Thoracic aorta (tissue), 2 donors: Measurements from ENCODE around the gene VWC2. TPM values are rescaled to one million over a fixed set of nuclear protein-coding genes. Genes with fewer than 3 reads are reported as not detected.

Experiments
- ATAC-seq: fragments of 150-250 bp; one replicate; pipeline ENCODE4 v1.8.0; 2017; ENCODE audit warnings: low read depth; ENCODE audit not compliant: insufficient number of reproducible peaks, low FRiP score
- DNase-seq: peaks from one replicate; pipeline ENCODE4 v3.0.0-alpha.2; 2020; ENCODE audit warnings: low spot score
- H3K27ac ChIP-seq, 2 donors: fragments of 200-600 bp; sonication (generic); 1 replicate in 1 of 2; 2 replicates in 1 of 2; pipeline ENCODE4 v1.5.1; 2016; ENCODE audit warnings: mild to moderate bottlenecking in 2 of 2, moderate library complexity in 2 of 2
- H3K27me3 ChIP-seq: fragments of 200-600 bp; sonication (generic); replicated peaks from 2 replicates; pipeline ENCODE4 v1.6.0; 2016; ENCODE audit warnings: mild to moderate bottlenecking; ENCODE audit not compliant: insufficient read depth
- H3K36me3 ChIP-seq: fragments of 200-600 bp; sonication (generic); one replicate; pipeline ENCODE4 v1.5.1; 2016
- H3K4me1 ChIP-seq, 2 donors: fragments of 200-600 bp; sonication (generic); 1 replicate in 1 of 2; 2 replicates in 1 of 2; pipeline versions ENCODE4 v1.5.1 to v1.6.0; 2016; ENCODE audit warnings: low read depth in 2 of 2, mild to moderate bottlenecking in 1 of 2; ENCODE audit not compliant: control insufficient read depth in 1 of 2
- H3K4me3 ChIP-seq: fragments of 200-600 bp; sonication (generic); 2 replicates; pipeline ENCODE4 v1.5.1; 2016; ENCODE audit warnings: mild to moderate bottlenecking
- H3K9me3 ChIP-seq: fragments of 200-600 bp; sonication (generic); 2 replicates; pipeline ENCODE4 v1.5.1; 2016
- total RNA-seq, 2 donors: library from RNA; depleted of rRNA; stranded (reverse); fragments of >200 nt; gene quantifications; one replicate each; pipeline versions ENCODE4 v1.1.0 to v1.2.3, GENCODE V29; 2016
- TF ChIP-seq, protein P1 (sequence below): fragments of 200-600 bp; sonication (generic); IDR thresholded peaks from one replicate; pipeline ENCODE4 v1.5.1; 2019; ENCODE audit warnings: antibody characterized with exemption

Gene VWC2
- total RNA-seq, 2 donors from 2014 or later: 0.14 TPM; not detected in 1

DNA sequence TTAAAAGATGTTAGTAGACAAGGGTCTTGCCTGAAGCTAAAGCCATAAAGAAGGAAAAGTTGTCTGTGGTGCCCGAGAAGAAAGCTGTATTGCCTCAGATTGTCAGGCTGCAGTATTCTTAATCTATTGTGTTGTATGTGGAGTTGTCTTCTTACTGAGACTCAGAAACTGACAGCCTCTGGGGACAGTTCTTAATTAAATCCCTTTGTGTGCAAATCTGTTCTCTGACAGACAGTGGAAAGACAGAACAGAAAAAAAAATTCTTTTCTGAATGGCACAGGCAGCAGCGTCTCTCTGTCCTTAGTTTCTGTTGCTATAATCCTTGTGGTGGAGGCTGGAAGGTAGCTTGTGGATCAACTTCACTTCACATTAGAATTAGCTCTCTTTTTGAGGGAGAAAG, 16.8 kb downstream of the VWC2 start:
- H3K36me3 ChIP-seq: no peaks in the 10 kb centered on the region
- ATAC-seq (no peak), DNase-seq (no peak)
- H3K4me3 ChIP-seq: no peak overlapping the region
- TF ChIP-seq, protein P1, sequence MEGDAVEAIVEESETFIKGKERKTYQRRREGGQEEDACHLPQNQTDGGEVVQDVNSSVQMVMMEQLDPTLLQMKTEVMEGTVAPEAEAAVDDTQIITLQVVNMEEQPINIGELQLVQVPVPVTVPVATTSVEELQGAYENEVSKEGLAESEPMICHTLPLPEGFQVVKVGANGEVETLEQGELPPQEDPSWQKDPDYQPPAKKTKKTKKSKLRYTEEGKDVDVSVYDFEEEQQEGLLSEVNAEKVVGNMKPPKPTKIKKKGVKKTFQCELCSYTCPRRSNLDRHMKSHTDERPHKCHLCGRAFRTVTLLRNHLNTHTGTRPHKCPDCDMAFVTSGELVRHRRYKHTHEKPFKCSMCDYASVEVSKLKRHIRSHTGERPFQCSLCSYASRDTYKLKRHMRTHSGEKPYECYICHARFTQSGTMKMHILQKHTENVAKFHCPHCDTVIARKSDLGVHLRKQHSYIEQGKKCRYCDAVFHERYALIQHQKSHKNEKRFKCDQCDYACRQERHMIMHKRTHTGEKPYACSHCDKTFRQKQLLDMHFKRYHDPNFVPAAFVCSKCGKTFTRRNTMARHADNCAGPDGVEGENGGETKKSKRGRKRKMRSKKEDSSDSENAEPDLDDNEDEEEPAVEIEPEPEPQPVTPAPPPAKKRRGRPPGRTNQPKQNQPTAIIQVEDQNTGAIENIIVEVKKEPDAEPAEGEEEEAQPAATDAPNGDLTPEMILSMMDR: no peak
- no peaks in the 10 kb centered on the region for H3K4me1 ChIP-seq
- no peaks in the 10 kb centered on the region for H3K27me3 ChIP-seq
- H3K27ac ChIP-seq: no peak overlapping the region
- H3K9me3 ChIP-seq: no peaks in the 10 kb centered on the region

DNA sequence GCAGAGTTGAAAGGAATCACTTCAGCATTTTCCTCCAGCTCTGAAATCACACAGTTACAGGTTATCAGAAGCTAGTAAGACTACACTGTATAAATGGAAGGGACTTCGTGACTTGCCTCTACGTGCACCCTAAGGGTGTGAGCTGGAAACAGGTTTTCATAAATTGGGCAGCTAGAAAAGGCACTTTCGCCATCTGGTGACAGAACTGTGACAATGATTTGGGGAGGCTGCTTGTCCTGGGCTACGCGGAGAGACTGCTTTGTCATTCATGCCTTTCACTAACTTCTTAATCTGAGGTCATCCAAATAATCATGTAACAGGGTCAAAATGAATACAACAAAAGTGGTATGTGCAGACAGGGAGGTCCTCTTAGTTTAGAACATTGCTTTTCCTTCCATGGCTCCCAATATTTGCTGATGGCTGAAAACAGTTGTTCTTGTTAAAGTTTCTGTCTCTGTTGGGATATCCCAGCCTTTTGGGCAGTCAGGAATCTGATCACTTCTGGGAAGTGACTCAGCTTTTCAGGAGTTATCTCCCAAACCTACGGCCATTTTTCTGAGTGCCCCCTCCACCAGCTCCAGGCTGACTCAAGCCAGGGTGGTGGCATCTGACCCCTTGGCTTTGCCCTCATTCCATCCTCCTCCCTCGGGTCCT, 17.8 kb downstream of the VWC2 start:
- no peak overlapping the region for H3K27ac ChIP-seq
- no peaks in the 10 kb centered on the region for H3K9me3 ChIP-seq
- DNase-seq (no peak), ATAC-seq (no peak)
- H3K36me3 ChIP-seq: no peaks in the 10 kb centered on the region
- no peaks in the 10 kb centered on the region for H3K4me1 ChIP-seq
- H3K4me3 ChIP-seq: no peak overlapping the region
- TF ChIP-seq, protein P1: peak; percentile 21
- no peaks in the 10 kb centered on the region for H3K27me3 ChIP-seq

DNA sequence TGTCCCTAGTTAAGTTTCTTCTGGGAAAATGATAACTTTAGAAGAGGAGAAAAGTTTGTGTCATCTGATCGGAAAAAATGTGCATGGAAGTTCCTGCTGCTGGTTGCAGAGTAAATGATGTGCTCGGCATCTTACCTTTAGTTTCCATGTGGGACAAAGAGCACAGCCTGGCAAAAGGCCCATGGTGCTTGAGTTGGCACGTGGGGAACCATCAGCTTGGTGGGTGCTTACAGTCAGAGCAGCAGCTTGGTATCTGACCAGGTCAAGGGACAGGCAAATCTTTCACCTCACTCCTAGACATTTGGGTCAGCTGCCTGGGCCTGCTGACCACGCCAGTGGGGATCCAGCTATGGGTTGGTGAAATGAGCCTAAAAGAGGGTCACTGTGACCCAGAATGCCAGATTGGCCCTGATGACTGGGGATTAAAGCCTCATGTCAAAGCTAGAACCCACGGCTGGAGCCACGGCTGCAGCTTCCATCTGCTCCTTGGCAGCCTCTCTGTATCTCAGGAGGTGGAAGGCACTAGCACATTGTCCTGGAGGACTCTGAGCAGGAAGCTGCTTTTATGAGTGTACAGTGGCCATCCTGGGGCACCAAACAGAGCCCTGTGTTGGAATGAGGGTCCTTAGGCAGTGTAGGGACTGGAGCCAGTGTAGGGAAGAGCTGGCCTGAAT, 24.7 kb downstream of the VWC2 start:
- H3K4me3 ChIP-seq: no peak overlapping the region
- no peak for ATAC-seq

DNA sequence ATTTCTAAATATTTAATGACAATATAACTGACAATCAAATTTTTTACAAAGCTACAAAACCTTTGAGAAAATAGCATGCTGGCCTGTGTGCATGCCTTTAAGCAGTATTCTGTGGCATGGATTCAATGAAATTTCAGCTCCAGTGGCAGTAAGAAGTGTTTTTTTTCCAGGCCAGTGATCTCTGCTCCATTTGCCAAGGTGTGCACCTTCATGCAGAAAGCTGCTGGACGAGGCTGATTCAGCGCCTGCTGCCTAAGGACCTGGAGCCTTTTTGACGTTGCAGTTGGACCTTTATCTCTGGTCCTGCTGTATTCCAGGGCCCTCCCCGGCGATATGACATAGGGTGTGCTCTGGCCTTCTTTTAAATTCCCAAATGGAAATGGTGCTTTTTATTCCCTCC, 26.6 kb downstream of the VWC2 start:
- TF ChIP-seq, protein P1: no peak
- no peak for DNase-seq
- no peaks in the 10 kb centered on the region for H3K36me3 ChIP-seq

More for the DNA sequence above, 24.7 kb downstream of the VWC2 start:
- TF ChIP-seq, protein P1: no peak
- Histone ChIP-seq H3K9me3 (no peaks in the 10 kb centered on the region), H3K27me3 (no peaks in the 10 kb centered on the region), H3K27ac (no peak overlapping the region), H3K4me1 (no peaks in the 10 kb centered on the region), H3K36me3 (no peaks in the 10 kb centered on the region)
- no peak for DNase-seq

DNA sequence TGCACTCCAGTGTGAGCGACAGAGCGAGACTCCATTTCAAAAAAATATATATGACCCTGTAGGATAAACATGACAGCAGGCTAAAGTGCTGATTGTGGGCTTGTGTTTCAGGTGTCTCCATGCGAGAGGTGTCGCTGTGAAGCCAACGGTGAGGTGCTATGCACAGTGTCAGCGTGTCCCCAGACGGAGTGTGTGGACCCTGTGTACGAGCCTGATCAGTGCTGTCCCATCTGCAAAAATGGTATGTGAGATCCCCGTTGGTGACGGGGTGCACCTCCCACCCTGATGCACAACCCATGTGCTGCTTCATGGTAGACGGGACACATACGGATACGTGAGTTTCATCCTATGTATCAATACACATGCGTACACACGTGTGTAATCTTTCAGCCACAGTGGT, 29.2 kb downstream of the VWC2 start:
- ATAC-seq: no peak
- TF ChIP-seq, protein P1: no peak
- H3K4me3 ChIP-seq: no peak overlapping the region

More for the DNA sequence above, 26.6 kb downstream of the VWC2 start:
- Histone ChIP-seq H3K27me3 (no peaks in the 10 kb centered on the region), H3K27ac (no peak overlapping the region), H3K9me3 (no peaks in the 10 kb centered on the region), H3K4me3 (no peak overlapping the region), H3K4me1 (no peaks in the 10 kb centered on the region)
- ATAC-seq: no peak

More for the DNA sequence above, 29.2 kb downstream of the VWC2 start:
- no peaks in the 10 kb centered on the region for H3K4me1 ChIP-seq
- DNase-seq: no peak
- H3K9me3 ChIP-seq: no peaks in the 10 kb centered on the region
- H3K27me3 ChIP-seq: no peaks in the 10 kb centered on the region
- no peaks in the 10 kb centered on the region for H3K36me3 ChIP-seq
- no peak overlapping the region for H3K27ac ChIP-seq
